SK-N-MC (cell line): Measurements from ENCODE around the gene CDK5R2.

Experiments used
- DNase-seq: peaks from one replicate; pipeline ENCODE4 v3.0.0-alpha.2; 2011; ENCODE audit warnings: low read depth, low spot score
- H3K27ac ChIP-seq: fragments of 200-600 bp; sonication (generic); 2 replicates; pipeline ENCODE4 v1.5.1; 2016; ENCODE audit warnings: mixed run types
- H3K36me3 ChIP-seq: fragments of 200-600 bp; sonication (generic); 2 replicates; pipeline ENCODE4 v1.6.1; 2017; ENCODE audit warnings: antibody characterized with exemption, low read length, mixed read lengths; ENCODE audit not compliant: insufficient read depth
- H3K4me3 ChIP-seq: fragments of 200-600 bp; sonication (generic); 2 replicates; pipeline ENCODE4 v1.5.1; 2016
- H3K9ac ChIP-seq: fragments of 200-600 bp; sonication (generic); 2 replicates; pipeline ENCODE4 v1.8.0; 2017; ENCODE audit warnings: mixed run types, mixed read lengths; ENCODE audit not compliant: insufficient read length
- H3K9me3 ChIP-seq: fragments of 200-600 bp; sonication (generic); 2 replicates; pipeline ENCODE4 v1.6.1; 2017; ENCODE audit warnings: low read depth, mild to moderate bottlenecking, antibody characterized with exemption, low read length, moderate library complexity, mixed read lengths
- EZH2 ChIP-seq: fragments of 200-600 bp; sonication (generic); IDR thresholded peaks from one replicate; pipeline ENCODE4 v1.6.1; 2017; ENCODE audit warnings: antibody characterized with exemption
- FOXP2 ChIP-seq: optimal IDR thresholded peaks from 2 replicates; pipeline ENCODE3; 2011; ENCODE audit warnings: mild to moderate bottlenecking, moderate library complexity; ENCODE audit not compliant: insufficient read depth; ENCODE audit errors: extremely low read length, control extremely low read depth
- POLR2AphosphoS5 ChIP-seq: IDR thresholded peaks from 2 replicates; pipeline ENCODE4 v1.6.1; 2012; ENCODE audit warnings: mild to moderate bottlenecking, low read depth, low read length, borderline replicate concordance

The CDK5R2 gene

GRCh38 chr2:218975060-218975777 lies 15.8 kb downstream of the CDK5R2 start:
- no peak for TF ChIP-seq FOXP2
- Histone ChIP-seq H3K27ac (no peak overlapping the region), H3K9ac (no peak overlapping the region), H3K9me3 (no peaks in the 10 kb centered on the region), H3K36me3 (no peaks in the 10 kb centered on the region), H3K4me3 (no peak overlapping the region)
- DNase-seq = no peak

- Histone ChIP-seq H3K27ac (no peak overlapping the region), H3K9me3 (no peaks in the 10 kb centered on the region), H3K4me3 (peak overlapping the region; percentile 73), H3K36me3 (no peaks in the 10 kb centered on the region), H3K9ac (no peak overlapping the region)
- peak; percentile 45 for DNase-seq
- TF ChIP-seq POLR2AphosphoS5 (no peak), EZH2 (no peak), FOXP2 (no peak)
Observed at GRCh38 chr2:218979846-218980734, 20.6 kb downstream of the CDK5R2 start.

- no peak for DNase-seq
- Histone ChIP-seq H3K9ac (no peak overlapping the region), H3K4me3 (no peak overlapping the region), H3K27ac (no peak overlapping the region), H3K9me3 (no peaks in the 10 kb centered on the region), H3K36me3 (no peaks in the 10 kb centered on the region)
- TF ChIP-seq EZH2 (no peak), FOXP2 (no peak), POLR2AphosphoS5 (no peak)
Observed at GRCh38 chr2:218980735-218981389, 21.4 kb downstream of the CDK5R2 start.

- TF ChIP-seq POLR2AphosphoS5 = no peak
- TF ChIP-seq EZH2 = no peak
- TF ChIP-seq FOXP2 = no peak
- Histone ChIP-seq H3K9ac (no peak overlapping the region), H3K27ac (no peak overlapping the region), H3K36me3 (no peaks in the 10 kb centered on the region), H3K4me3 (no peak overlapping the region), H3K9me3 (no peaks in the 10 kb centered on the region)
- no peak for DNase-seq
Observed at GRCh38 chr2:218981390-218981880, 22.0 kb downstream of the CDK5R2 start.

- no peak overlapping the region for H3K9ac ChIP-seq
- DNase-seq = no peak
- H3K9me3 ChIP-seq = no peaks in the 10 kb centered on the region
- H3K4me3 ChIP-seq = no peak overlapping the region
- H3K27ac ChIP-seq = no peak overlapping the region
- H3K36me3 ChIP-seq = no peaks in the 10 kb centered on the region
- TF ChIP-seq FOXP2 (no peak), POLR2AphosphoS5 (no peak), EZH2 (no peak)
Observed at GRCh38 chr2:218981881-218982585, 22.6 kb downstream of the CDK5R2 start.

- H3K9ac ChIP-seq = no peak overlapping the region
- DNase-seq = no peak
- no peaks in the 10 kb centered on the region for H3K36me3 ChIP-seq
- TF ChIP-seq EZH2 = no peak
- no peak for TF ChIP-seq POLR2AphosphoS5
- no peak for TF ChIP-seq FOXP2
- no peak overlapping the region for H3K27ac ChIP-seq
- no peak overlapping the region for H3K4me3 ChIP-seq
- no peaks in the 10 kb centered on the region for H3K9me3 ChIP-seq
Observed at GRCh38 chr2:218982586-218983262, 23.3 kb downstream of the CDK5R2 start.

GRCh38 chr2:218983263-218983933 lies 23.9 kb downstream of the CDK5R2 start:
- H3K36me3 ChIP-seq = no peaks in the 10 kb centered on the region
- no peak overlapping the region for H3K4me3 ChIP-seq
- H3K9me3 ChIP-seq = no peaks in the 10 kb centered on the region
- H3K9ac ChIP-seq = no peak overlapping the region
- TF ChIP-seq EZH2 = no peak
- no peak for TF ChIP-seq POLR2AphosphoS5
- TF ChIP-seq FOXP2 = no peak
- DNase-seq = no peak
- no peak overlapping the region for H3K27ac ChIP-seq

GRCh38 chr2:218983934-218984238 lies 24.4 kb downstream of the CDK5R2 start:
- no peak for DNase-seq
- H3K4me3 ChIP-seq = peak overlapping the region; percentile 71

More at GRCh38 chr2:218983934-218984238, 24.4 kb downstream of the CDK5R2 start:
- H3K36me3 ChIP-seq = no peaks in the 10 kb centered on the region
- no peak overlapping the region for H3K9ac ChIP-seq
- TF ChIP-seq FOXP2 = no peak
- no peak for TF ChIP-seq EZH2
- TF ChIP-seq POLR2AphosphoS5 = no peak
- no peaks in the 10 kb centered on the region for H3K9me3 ChIP-seq
- no peak overlapping the region for H3K27ac ChIP-seq
